Cardiac muscle cell (in vitro differentiated cells and primary cell): ENCODE measurements around the gene RNF214. TPM values are rescaled to one million over a fixed set of nuclear protein-coding genes. Genes with fewer than 3 reads are reported as not detected.
"Not testable (repeated sequence)": the region's sequence is repeated elsewhere in the genome, so short reads cannot be mapped to it uniquely, and the experiment has no call there.

Experiments used
- DNase-seq, 2 donors: peaks; one replicate each; pipeline versions ENCODE4 v3.0.0 to v3.0.0-alpha.2; 2010 to 2017; ENCODE audit warnings: low read depth in 1 of 2, low spot score in 1 of 2
- H3K27ac ChIP-seq: fragments of 200-600 bp; sonication (generic); 2 replicates; pipeline ENCODE4 v1.5.1; 2016
- H3K27me3 ChIP-seq: fragments of 200-600 bp; sonication (generic); 2 replicates; pipeline ENCODE4 v1.6.0; 2016; ENCODE audit warnings: control low read depth
- H3K36me3 ChIP-seq: fragments of 200-600 bp; sonication (generic); 2 replicates; pipeline ENCODE4 v1.5.1; 2016; ENCODE audit warnings: control low read depth
- H3K4me1 ChIP-seq: fragments of 200-600 bp; sonication (generic); 2 replicates; pipeline ENCODE4 v1.8.1; 2017; ENCODE audit warnings: low read depth, mild to moderate bottlenecking, mixed run types
- H3K4me3 ChIP-seq: fragments of 200-600 bp; sonication (generic); 2 replicates; pipeline ENCODE4 v1.5.1; 2016; ENCODE audit warnings: mild to moderate bottlenecking
- H3K9me3 ChIP-seq: fragments of 200-600 bp; sonication (generic); 2 replicates; pipeline ENCODE4 v1.5.1; 2017; ENCODE audit warnings: low read depth, mild to moderate bottlenecking, control low read depth
- CTCF ChIP-seq: IDR thresholded peaks from 2 replicates; pipeline ENCODE4 v1.5.1; 2012; ENCODE audit warnings: low read depth, mild to moderate bottlenecking, low read length
- polyA plus RNA-seq: library from polyadenylated mRNA; unstranded; fragments of >200 nt; fragmentation: Nextera tagmentation; extraction: Ambion mirVana; gene quantifications from 2 replicates; pipeline ENCODE4 v1.2.1, GENCODE V29; 2016
- total RNA-seq: library from RNA; depleted of rRNA; stranded (reverse); fragments of >200 nt; gene quantifications from 2 replicates; pipeline ENCODE4 v1.2.3, GENCODE V29; 2016

The RNF214 gene
- total and polyA plus RNA-seq, 2 experiments from 2014 or later: 13.8 to 20.0 TPM

DNA sequence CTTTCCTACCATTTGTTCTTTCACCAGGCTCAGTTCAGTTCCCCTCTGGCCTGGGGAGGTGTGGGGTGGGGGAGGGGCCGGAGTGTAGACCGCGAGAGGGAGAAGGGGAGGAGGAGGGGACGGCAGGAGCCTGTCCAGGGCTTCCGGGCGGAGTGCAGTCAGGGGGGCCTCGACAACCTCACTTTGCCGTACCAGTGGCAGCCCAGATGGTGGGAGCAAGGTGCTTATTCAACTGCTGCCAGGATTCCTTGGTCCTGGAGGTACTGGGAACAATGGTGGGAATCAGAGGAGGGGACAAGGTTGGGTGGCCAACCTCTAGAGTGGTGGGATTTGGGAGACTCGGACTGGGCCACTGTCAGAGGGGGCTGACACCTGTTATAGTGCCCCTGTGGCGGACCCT lies 82.4 kb downstream of the RNF214 start:
- Histone ChIP-seq H3K27ac (no peak overlapping the region), H3K4me1 (peaks cover 9% of the 10 kb centered on the region), H3K9me3 (no peaks in the 10 kb centered on the region), H3K4me3 (peak overlapping the region; percentile 98), H3K36me3 (no peaks in the 10 kb centered on the region), H3K27me3 (no peaks in the 10 kb centered on the region)
- no peak for TF ChIP-seq CTCF
- DNase-seq: peak in 1 of 2 donors; percentile 25

GRCh38 chr11:117315285-117316196 lies 83.1 kb downstream of the RNF214 start:
- DNase-seq: peak in 1 of 2 donors; percentile 19
- Histone ChIP-seq H3K4me3 (peak overlapping the region; percentile 98), H3K27ac (peak overlapping the region; percentile 73), H3K36me3 (no peaks in the 10 kb centered on the region), H3K4me1 (peaks cover 9% of the 10 kb centered on the region), H3K27me3 (no peaks in the 10 kb centered on the region), H3K9me3 (no peaks in the 10 kb centered on the region)
- no peak for TF ChIP-seq CTCF

DNA sequence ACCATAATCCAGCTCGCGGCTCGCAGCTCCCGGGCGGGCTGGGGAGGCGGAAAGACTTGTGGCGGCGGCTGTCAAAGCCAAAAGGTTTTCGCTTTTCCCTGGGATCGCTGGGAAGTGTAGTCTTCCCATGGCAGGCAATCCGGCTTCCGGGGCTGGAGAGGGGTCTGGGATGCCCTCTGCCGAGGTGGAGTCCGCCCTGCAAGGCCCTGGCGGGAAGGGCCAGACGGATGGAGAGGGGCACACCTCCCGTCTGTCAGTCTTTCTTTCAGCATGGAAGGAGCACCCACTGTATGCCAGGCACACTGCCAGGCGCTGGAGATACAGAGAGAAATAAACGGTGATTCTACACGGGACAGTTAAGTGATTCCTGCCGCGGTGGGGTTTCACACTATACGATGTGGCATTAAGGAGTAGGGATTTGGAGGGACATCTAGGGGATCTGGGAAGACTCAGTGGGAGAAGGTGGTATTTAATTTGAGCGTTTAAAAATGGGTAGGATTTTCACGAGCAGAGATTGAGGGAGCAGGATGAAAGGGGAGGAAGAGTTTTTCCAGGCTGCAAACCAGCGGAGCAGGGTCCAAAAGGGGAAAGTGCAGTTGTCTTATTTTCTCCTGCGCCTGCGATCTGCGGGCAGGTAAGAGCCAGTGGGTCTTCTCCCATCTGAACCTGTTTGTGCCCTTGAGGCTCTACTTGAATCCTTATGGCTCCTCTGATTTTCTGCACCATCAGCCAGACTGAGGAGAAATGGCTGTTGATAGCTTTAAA lies 83.9 kb downstream of the RNF214 start, which contains the start of gene BACE1:
Gene BACE1, minus strand, starts transcription at position 60 of the 765 bp plus-strand sequence. CDS start 461 bp downstream, outside the sequence.
- H3K4me3 ChIP-seq: peak within 1 kb of the TSS; percentile 98
- DNase-seq: peak; percentile 91 to 93
- peak; percentile 61 for TF ChIP-seq CTCF
- H3K27ac ChIP-seq: peak within 1 kb of the TSS; percentile 73
- H3K36me3 ChIP-seq: no peaks in the 10 kb centered on the region
- peaks cover 9% of the 10 kb centered on the region for H3K4me1 ChIP-seq
- H3K9me3 ChIP-seq: no peaks in the 10 kb centered on the region
- H3K27me3 ChIP-seq: no peaks in the 10 kb centered on the region

DNA sequence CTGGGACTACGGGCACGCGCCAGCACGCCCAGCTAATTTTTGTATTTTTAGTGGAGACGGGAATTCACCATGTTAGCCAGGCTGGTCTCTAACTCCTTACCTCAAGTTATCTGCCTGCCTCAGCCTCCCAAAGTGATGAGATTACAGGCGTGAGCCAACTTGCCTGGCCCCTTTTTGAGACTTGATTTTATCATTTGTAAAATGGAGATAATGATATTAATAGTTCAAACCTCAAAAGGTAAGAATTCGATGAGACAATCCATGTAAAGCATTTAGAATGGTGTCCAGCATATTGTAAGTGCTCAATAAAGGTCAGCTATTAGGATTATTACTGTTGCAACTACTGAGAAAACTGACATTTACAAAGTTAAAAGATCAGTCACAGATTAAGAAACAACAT lies 86.3 kb downstream of the RNF214 start:
- no peak overlapping the region for H3K4me3 ChIP-seq
- H3K9me3 ChIP-seq: no peaks in the 10 kb centered on the region
- H3K27ac ChIP-seq: no peak overlapping the region
- DNase-seq: no peak
- TF ChIP-seq CTCF: no peak
- H3K27me3 ChIP-seq: no peaks in the 10 kb centered on the region
- peaks cover 9% of the 10 kb centered on the region for H3K4me1 ChIP-seq
- no peaks in the 10 kb centered on the region for H3K36me3 ChIP-seq

DNA sequence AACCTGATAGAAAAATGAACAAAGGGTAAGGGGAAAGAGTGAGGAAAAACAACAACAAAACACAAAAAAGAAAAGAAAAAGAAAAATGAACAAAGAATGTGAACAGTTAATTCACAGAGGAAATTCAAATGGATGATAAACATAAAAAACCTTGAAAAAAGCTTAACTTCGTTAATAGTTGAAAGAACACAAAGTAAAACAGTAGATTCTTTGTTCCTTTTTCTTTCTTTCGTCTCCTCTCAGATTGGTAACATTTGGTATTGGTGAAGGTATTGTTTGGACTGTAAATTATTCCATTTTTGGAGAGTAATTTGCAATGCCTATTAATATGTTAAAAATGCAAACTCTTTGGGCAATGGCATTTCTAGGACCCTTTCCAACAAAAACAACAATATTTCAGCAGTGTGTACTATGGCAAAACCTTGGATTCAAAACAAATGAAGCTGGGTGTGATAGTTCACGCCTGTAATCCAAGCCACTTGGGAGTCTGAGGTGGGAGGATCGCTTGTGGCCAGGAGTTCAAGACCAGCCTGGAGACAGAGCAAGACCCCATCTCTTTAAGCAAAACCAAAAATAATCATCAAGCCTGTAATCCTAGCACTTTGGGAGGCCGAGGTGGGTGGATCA lies 86.9 kb downstream of the RNF214 start:
- no peaks in the 10 kb centered on the region for H3K27me3 ChIP-seq
- no peak for TF ChIP-seq CTCF
- no peaks in the 10 kb centered on the region for H3K36me3 ChIP-seq
- DNase-seq: peak in 1 of 2 donors; percentile 83
- no peak overlapping the region for H3K4me3 ChIP-seq
- peaks cover 8% of the 10 kb centered on the region for H3K4me1 ChIP-seq
- no peaks in the 10 kb centered on the region for H3K9me3 ChIP-seq
- H3K27ac ChIP-seq: no peak overlapping the region

DNA sequence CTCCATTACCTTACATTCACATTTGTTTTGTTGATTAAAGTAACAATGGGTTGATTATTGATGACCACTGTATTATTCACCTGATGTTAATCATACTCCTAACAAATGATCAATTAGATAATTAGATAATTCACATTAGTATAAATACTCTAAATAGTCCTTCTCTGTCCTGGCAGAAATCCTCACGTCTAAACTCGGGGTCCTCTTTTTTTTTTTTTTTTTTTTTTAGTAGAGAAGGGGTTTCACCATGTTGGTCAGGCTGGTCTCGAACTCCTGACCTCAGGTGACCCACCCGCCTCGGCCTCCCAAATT lies 94.7 kb downstream of the RNF214 start:
- not testable (repeated sequence) for DNase-seq, H3K9me3 ChIP-seq, H3K4me1 ChIP-seq, H3K27ac ChIP-seq, H3K27me3 ChIP-seq, H3K36me3 ChIP-seq
- peak overlapping the region; percentile 59 for H3K4me3 ChIP-seq
